RPMI7951 (cell line): ENCODE measurements around the gene ECT2L. TPM values are rescaled to one million over a fixed set of nuclear protein-coding genes. Genes with fewer than 3 reads are reported as not detected.

Experiments
- DNase-seq: peaks from one replicate; pipeline ENCODE4 v3.0.0-alpha.2; 2012; ENCODE audit warnings: low read depth
- total RNA-seq: library from RNA; depleted of rRNA; stranded (reverse); fragments of >200 nt; shearing (Covaris generic); gene quantifications from 2 replicates; pipeline ENCODE4 v1.2.3, GENCODE V29; 2014

Gene ECT2L
- total RNA-seq, 1 experiment from 2014 or later, result not detected

- DNase-seq, result peak; percentile 51
These were observed 9.3 kb downstream of the ECT2L start for GRCh38 chr6:138805016-138805765.

DNA sequence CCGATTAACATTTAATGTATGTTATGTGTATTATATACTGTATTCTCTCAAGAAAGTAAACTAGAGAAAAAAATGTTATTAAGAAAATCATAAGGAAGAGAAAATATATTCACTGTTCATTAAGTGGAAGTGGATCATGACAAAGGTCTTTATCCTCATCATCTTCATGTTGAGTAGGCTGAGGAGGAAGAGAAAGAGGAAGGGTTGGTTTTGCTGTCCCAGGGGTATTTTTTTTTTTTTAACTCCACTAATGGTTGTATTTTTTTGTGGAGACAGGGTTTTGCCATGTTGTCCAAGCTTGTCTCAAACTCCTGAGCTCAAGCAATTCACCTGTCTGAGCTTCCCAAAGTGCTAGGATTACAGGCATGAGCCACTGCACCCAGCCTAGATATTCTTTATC is 11.0 kb downstream of the ECT2L start:
- no peak for DNase-seq

DNA sequence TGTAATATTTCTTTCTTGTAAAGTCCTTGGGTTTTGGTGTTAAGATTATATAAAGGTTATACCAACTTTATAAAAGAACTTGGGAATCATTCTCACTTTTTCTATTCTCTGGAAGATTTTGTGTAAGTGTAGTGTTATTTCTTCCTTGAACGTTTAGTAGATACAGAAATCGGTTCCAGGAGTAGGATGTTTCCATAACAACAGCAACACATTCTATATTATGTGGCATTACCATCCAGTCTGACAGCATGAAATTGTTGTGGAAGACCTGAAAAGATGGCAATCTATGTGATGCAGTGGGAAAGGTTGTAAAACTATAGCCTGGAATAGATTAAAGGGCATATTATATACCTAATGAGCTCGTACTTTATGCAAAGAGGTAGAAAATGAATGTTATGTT is 13.8 kb downstream of the ECT2L start:
- no peak for DNase-seq

DNA sequence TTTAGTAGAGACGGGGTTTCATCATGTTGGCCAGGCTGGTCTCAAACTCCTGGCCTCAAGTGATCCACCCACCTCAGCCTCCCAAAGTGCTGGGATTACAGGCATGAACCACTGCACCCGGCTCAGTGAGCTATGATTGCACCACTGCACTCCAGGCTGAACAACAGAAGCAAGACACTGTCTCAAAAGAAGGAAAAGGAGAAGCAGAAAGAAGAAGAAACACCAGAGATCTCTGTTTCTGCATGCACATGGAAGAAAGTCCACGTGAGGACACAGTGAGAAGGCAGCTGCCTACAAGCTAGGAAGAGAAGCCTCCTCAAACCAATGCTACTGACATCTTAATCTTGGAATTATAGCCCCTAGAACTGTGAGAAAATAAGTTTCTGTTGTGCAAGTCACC is 16.0 kb downstream of the ECT2L start:
- DNase-seq, result no peak

GRCh38 chr6:138814179-138814834 is 18.4 kb downstream of the ECT2L start:
- no peak for DNase-seq

DNA sequence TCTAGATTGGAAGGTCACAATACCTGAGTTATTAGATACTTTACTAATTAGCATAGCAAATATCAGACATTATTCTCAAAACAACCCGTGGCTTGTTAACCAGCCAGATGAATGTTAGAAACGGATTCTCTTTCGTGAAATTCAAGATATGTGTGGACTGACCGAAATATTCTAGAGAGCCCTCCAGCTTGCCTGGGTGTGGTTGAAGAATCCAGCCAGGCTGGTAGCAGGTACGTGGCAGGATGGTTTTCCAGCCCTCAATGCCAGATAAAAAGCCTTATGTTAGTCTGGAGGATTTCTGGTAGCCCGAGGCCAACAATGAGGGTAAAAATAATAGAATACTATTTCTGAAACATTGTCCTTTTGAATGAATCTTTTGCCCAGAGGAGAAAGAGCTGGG is 19.3 kb downstream of the ECT2L start:
- no peak for DNase-seq

DNA sequence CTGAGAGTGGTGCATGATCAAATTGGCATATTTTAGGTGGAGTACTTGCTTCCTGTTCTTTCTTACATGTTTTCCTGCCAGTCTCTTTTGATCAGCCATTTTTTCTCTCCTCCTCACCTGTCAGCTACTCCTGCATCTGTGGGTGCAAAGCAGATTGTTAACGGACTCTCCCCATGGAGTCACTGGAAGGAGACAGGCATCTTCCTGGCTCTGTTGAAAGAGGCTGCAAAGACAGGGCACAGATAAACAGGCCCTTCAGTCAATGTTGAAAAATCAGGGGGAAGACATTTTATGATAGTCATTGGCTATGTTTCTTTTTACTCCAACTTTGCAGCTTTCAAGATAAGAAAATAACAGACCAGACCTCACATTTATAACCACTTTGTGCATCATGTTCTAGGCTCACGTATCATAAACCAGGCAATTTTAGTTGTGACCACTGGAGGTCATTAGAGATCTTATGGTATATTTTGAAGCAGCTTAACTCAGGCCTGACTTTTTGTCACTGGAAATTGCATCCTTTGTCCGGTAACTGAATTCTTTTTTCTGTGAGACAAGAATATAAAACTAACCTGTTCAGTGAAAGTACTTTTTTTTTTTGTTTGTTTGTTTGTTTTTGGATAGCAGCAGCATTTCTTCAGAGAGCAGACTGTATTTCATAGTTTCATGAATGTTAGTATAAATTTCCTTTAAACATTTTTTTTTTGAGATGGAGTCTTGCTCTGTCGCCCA is 20.1 kb downstream of the ECT2L start:
- peak; percentile 74 for DNase-seq

GRCh38 chr6:138817799-138818198 is 21.9 kb downstream of the ECT2L start:
- peak; percentile 84 for DNase-seq

DNA sequence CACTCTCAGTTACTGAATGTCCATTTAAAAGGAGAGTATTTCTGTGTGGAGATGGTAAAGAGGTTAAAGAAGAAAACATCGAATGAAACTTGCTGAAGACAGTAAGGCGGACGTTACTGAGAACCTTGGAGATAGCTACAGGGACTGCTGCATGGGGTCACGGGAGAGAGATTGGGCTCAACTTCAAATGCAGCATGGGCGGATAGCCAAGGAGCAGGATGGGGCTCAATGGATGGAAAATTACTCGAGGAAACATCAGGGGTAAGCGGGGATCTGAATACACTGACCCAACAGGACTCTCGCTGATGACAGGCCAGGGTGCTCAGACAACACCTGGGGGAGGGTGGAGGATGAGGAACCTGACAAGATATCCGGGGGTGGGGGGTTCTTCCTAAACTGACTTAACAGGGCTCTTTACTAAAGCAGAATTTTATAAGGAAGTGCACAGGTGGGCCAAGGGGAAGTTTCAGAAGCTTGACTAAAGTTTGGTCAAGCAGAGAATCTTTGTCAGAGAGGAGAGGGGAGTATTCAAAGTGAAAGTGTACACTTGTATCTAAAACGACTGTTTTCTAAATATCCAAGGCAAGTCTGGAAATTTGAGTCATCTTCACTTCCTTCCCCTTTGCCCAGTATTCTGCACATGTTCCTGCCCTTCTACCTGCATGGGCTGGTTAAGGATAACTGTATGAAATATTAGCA is 22.8 kb downstream of the ECT2L start:
- DNase-seq, result peak; percentile 11

- no peak for DNase-seq
These were observed 25.6 kb downstream of the ECT2L start for GRCh38 chr6:138821519-138821918.

DNA sequence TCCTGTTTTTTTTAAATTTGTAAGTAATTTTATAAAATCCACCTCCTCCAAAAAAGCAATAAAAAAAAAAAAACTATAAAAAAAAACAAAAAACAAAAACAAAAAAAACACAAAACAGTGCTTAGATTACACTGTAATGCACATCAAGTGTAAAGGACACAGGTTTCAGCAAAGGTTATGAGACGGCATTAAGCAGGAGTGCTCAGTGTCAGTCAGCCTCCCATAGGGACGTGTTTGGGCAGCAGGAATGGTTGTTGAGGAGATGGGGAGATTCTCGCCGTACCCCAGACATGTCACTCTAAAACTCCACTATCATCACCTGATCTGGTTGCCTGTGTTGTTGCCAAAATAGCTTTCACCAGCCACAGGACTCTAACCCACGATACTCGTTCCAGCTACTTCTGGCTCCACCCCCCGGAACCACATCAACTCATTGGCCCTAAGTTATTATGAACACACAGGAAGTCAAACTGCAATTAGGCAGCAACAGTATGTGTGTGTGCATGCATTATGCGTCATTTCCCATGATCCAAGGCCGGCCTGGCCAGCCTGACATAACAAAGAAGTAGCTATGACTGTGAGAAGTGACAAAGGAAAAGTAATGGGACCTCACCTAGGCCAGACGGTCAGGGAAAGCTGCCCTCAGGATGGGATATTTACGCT is 28.7 kb downstream of the ECT2L start:
- peak; percentile 25 for DNase-seq

DNA sequence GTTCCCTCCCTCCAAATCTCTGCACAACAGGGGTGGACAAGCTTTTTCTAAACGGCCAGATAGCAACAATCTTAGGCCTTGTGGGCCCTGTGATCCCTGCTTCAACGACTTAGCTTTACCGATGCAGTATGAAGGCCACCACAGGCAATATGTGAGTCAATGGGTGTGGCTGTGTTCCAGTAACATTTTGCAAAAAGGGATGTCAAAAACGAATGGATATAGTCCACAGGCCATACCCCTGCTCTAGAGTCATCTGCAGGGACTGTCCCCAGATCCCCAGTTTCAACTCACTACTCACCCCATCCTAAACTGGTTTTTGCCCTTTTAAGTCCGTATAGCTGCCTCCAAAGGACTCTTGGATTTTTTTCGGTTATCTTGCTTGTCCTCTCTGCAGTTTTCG is 34.4 kb downstream of the ECT2L start:
- no peak for DNase-seq

DNA sequence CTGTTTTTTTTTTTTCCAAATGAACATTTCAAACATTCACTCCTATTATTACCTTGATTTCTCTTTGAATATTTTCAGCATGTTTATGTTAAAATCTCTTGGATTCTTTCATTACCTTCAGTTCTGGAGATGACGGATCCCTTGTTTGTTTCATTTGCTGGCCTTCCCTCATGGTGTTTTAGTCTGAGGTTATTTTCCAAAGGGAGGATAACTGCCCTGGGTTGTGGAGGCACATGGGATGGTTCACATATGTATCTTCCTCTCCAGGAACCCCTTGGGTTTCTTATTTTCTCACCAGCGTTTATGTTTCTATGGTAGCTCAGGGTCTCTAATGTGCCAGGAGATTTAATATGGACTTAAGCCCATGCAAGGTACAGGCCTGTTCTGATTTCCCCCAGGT is 36.3 kb downstream of the ECT2L start:
- DNase-seq, result no peak

- no peak for DNase-seq
These were observed 38.1 kb downstream of the ECT2L start for GRCh38 chr6:138833816-138834539.

GRCh38 chr6:138837246-138837645 is 41.4 kb downstream of the ECT2L start:
- no peak for DNase-seq

DNA sequence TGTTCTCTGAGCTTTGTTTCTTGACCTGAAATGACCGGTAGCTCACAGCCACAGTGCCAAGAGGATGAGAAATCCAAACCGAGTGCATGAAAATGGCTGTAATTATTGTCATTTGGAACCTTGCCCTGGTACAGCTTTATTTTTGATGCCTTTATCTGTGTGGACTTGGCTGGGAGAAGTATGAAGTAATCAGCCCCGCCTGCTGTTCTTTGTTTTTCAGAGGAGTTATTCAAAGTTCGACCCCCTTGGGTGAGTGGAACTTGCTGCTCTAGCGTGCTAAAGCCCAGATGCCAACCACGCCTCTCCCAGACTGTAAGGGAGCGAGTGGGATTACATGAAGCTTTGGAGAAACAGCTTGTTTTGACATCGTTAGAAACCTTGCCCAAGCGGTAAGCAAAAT is 48.3 kb downstream of the ECT2L start:
- DNase-seq, result peak; percentile 34

DNA sequence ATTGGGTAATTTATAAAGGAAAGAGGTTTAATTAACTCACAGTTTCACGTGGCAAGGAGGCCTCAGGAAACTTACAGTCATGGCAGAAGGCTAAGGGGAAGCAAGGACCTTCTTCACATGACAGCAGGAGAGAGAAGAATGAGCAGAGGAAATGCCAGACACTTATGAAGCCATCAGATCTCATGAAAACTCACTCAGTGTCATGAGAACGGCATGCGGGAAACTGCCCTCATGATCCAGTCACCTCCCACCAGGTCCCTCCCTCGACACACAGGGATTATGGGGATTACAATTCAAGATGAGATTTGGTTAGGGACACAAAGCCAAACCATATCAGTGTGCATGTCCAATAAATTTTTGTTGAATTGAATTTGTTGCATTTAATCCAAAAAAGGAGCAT is 52.0 kb downstream of the ECT2L start:
- DNase-seq, result no peak

DNA sequence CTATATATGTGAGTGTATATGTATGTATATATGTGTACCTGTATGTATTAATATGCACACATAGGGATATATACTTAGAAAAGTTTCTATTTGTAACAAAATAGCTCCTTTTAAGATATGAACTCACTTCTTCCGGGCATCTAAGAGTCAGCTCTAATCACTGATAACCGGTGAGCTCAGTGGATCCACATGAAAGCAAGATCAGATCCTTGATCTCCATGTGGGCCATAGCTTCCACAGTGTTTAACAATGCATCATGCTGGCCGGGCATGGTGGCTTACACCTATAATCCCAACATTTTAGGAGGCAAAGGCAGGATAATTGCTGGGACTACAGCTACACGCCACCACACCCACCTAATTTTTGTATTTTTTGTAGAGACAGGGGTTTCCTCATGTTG is 52.6 kb downstream of the ECT2L start:
- DNase-seq, result no peak

DNA sequence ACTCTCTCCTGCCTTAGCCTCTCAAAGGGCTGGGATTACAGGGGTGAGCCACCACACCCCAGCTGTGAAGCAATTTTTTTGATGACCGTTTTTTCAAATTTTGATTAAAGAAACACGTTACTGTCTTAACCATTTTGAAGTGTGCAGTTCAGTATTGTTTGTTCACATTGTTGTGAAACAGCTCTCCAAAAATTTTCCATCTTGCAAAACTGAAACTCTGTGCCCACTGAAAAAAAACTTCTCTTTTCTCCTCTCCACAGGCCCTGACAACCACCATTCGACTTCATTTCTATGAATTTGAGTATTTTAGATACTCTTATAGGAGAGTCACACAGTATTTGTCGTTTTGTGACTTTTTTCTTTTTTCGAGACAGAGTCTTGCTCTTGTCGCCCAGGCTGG is 53.9 kb downstream of the ECT2L start:
- DNase-seq, result no peak

GRCh38 chr6:138856654-138857053 is 60.8 kb downstream of the ECT2L start:
- DNase-seq, result no peak

GRCh38 chr6:138857775-138858174 is 61.9 kb downstream of the ECT2L start:
- DNase-seq, result no peak
